Liver (tissue), 9 donors: ENCODE results near the gene CD28. TPM values are rescaled to one million over a fixed set of nuclear protein-coding genes. Genes with fewer than 3 reads are reported as not detected.

Source experiments
- DNase-seq: peaks from one replicate; pipeline ENCODE4 v3.0.0-alpha.2; 2017; ENCODE audit warnings: low spot score
- H3K27ac ChIP-seq, 2 donors: one replicate each; pipeline ENCODE4 v1.7.0; 2013; ENCODE audit warnings: inconsistent platforms in 2 of 2, low read length in 2 of 2, control low read depth in 1 of 2, low read depth in 1 of 2, mild to moderate bottlenecking in 1 of 2
- H3K27me3 ChIP-seq, 4 donors: one replicate each; pipeline versions ENCODE4 v1.6.1 to v1.7.0; 2013; ENCODE audit warnings: low read length in 3 of 4, inconsistent platforms in 1 of 4, mild to moderate bottlenecking in 1 of 4, moderate library complexity in 1 of 4; ENCODE audit not compliant: control insufficient read depth in 4 of 4, insufficient read depth in 4 of 4
- H3K36me3 ChIP-seq, 4 donors: one replicate each; pipeline versions ENCODE4 v1.6.1 to v1.7.0; 2013; ENCODE audit warnings: low read length in 3 of 4, mild to moderate bottlenecking in 3 of 4, low read depth in 1 of 4, moderate library complexity in 1 of 4; ENCODE audit not compliant: control insufficient read depth in 4 of 4, insufficient read depth in 3 of 4
- H3K4me1 ChIP-seq, 4 donors: one replicate each; pipeline versions ENCODE4 v1.6.1 to v1.7.0; 2013; ENCODE audit warnings: low read length in 3 of 4, mild to moderate bottlenecking in 3 of 4, moderate library complexity in 1 of 4; ENCODE audit not compliant: control insufficient read depth in 4 of 4, insufficient read depth in 4 of 4
- H3K4me3 ChIP-seq, 3 donors: one replicate each; pipeline versions ENCODE4 v1.6.1 to v1.7.0; 2013; ENCODE audit warnings: low read length in 3 of 3, control low read depth in 1 of 3, low read depth in 1 of 3, mild to moderate bottlenecking in 1 of 3
- H3K9ac ChIP-seq, 2 donors: one replicate each; pipeline ENCODE4 v1.7.0; 2013; ENCODE audit warnings: low read length in 2 of 2, mild to moderate bottlenecking in 2 of 2, moderate library complexity in 2 of 2, control low read depth in 1 of 2, low read depth in 1 of 2
- H3K9me3 ChIP-seq, 4 donors: one replicate each; pipeline versions ENCODE4 v1.6.1 to v1.7.0; 2013; ENCODE audit warnings: low read length in 3 of 4; ENCODE audit not compliant: control insufficient read depth in 4 of 4
- ATF3 ChIP-seq: IDR thresholded peaks from 2 replicates; pipeline ENCODE4 v1.6.1; 2016; ENCODE audit warnings: antibody characterized with exemption
- CTCF ChIP-seq: fragments of 150-350 bp; IDR thresholded peaks from 2 replicates; pipeline ENCODE4 v1.5.1; 2017; ENCODE audit warnings: improper control_type of control experiment, low read depth, low read length; ENCODE audit not compliant: missing input control
- EGR1 ChIP-seq, 2 donors: IDR thresholded peaks; 2 replicates each; pipeline ENCODE4 v1.6.1; 2016 to 2018; ENCODE audit warnings: antibody characterized with exemption in 2 of 2, low read depth in 2 of 2
- FOXA1 ChIP-seq: IDR thresholded peaks from 2 replicates; pipeline ENCODE4 v1.6.1; 2016; ENCODE audit warnings: antibody characterized with exemption
- GABPA ChIP-seq, 2 donors: IDR thresholded peaks in 1 of 2; conservative IDR thresholded peaks in 1 of 2; 2 replicates each; pipeline ENCODE4 v1.6.1; 2016; ENCODE audit warnings: antibody characterized with exemption in 2 of 2, mild to moderate bottlenecking in 1 of 2, moderate library complexity in 1 of 2
- HNF4A ChIP-seq, 2 donors: conservative IDR thresholded peaks; 2 replicates each; pipeline ENCODE4 v1.6.1; 2016; ENCODE audit warnings: antibody characterized with exemption in 2 of 2, mild to moderate bottlenecking in 2 of 2
- HNF4G ChIP-seq: IDR thresholded peaks from 2 replicates; pipeline ENCODE4 v1.6.1; 2016; ENCODE audit warnings: antibody characterized with exemption
- JUND ChIP-seq, 2 donors: IDR thresholded peaks; 2 replicates each; pipeline ENCODE4 v1.6.1; 2016; ENCODE audit warnings: antibody characterized with exemption in 2 of 2
- NR2F2 ChIP-seq: IDR thresholded peaks from 2 replicates; pipeline ENCODE4 v1.6.1; 2016; ENCODE audit warnings: antibody characterized with exemption
- RAD21 ChIP-seq, 2 donors: IDR thresholded peaks; 2 replicates each; pipeline ENCODE4 v1.6.1; 2016; ENCODE audit warnings: antibody characterized with exemption in 2 of 2, mild to moderate bottlenecking in 2 of 2
- REST ChIP-seq: IDR thresholded peaks from 2 replicates; pipeline ENCODE4 v1.6.1; 2016; ENCODE audit warnings: antibody characterized with exemption, mild to moderate bottlenecking
- RXRA ChIP-seq, 2 donors: IDR thresholded peaks; 2 replicates each; pipeline ENCODE4 v1.6.1; 2017 to 2018; ENCODE audit warnings: antibody characterized with exemption in 2 of 2, mild to moderate bottlenecking in 1 of 2
- YY1 ChIP-seq: IDR thresholded peaks from 2 replicates; pipeline ENCODE4 v1.6.1; 2016; ENCODE audit warnings: antibody characterized with exemption, mild to moderate bottlenecking
- ZBTB33 ChIP-seq: IDR thresholded peaks from 2 replicates; pipeline ENCODE4 v1.6.1; 2016; ENCODE audit warnings: antibody characterized with exemption
- WGBS: extraction: QIAGEN DNeasy Blood & Tissue Kit; methylation state at CpG from one replicate; pipeline ENCODE4 v1.1.7; 2013; 5-methylcytosine and 5-hydroxymethylcytosine counted together
- polyA plus RNA-seq, 2 donors: library from polyadenylated mRNA; stranded (reverse) in 1 of 2; unstranded in 1 of 2; fragments of 200-250 nt in 1 of 2; fragments of >200 nt in 1 of 2; fragmentation: Nextera tagmentation in 1 of 2; extraction: Ambion mirVana in 1 of 2; gene quantifications; one replicate each; pipeline versions ENCODE4 v1.2.1 to v1.2.3, GENCODE V29; 2013 to 2015
- total RNA-seq, 2 donors: library from RNA; depleted of rRNA; stranded (reverse); fragments of >200 nt; gene quantifications; one replicate each; pipeline ENCODE4 v1.2.3, GENCODE V29; 2014
- donor health status: healthy.
- donor health status: healthy.
- donor health status: healthy.
- donor health status: healthy.
- donor health status: healthy.

The CD28 gene
- total and polyA plus RNA-seq, 4 donors, result 0.08 to 0.93 (median 0.33) TPM

- TF ChIP-seq HNF4A (conservative IDR thresholded peaks at IDR 0.05) (no peak), RAD21 (IDR thresholded peaks at IDR 0.05) (no peak), RXRA (IDR thresholded peaks at IDR 0.05) (no peak), CTCF (no peak), JUND (IDR thresholded peaks at IDR 0.05) (no peak)
Measured at GRCh38 chr2:203745267-203745666, 38.8 kb downstream of the CD28 start (continued).

GRCh38 chr2:203748331-203749126 is 42.1 kb downstream of the CD28 start:
- Histone ChIP-seq H3K9me3 (no peaks in the 10 kb centered on the region), H3K27me3 (no peaks in the 10 kb centered on the region), H3K36me3 (no peaks in the 10 kb centered on the region), H3K4me1 (no peaks in the 10 kb centered on the region), H3K9ac (no peak overlapping the region), H3K27ac (no peak overlapping the region), H3K4me3 (no peak overlapping the region)
- no peak for TF ChIP-seq FOXA1
- 95% methylated on average over 4 of the region's 4 CpGs for WGBS
- DNase-seq, result no peak

GRCh38 chr2:203750346-203751068 is 44.1 kb downstream of the CD28 start:
- Histone ChIP-seq H3K9ac (no peak overlapping the region), H3K27ac (no peak overlapping the region), H3K4me1 (no peaks in the 10 kb centered on the region), H3K27me3 (no peaks in the 10 kb centered on the region), H3K36me3 (no peaks in the 10 kb centered on the region), H3K4me3 (no peak overlapping the region), H3K9me3 (no peaks in the 10 kb centered on the region)
- whole genome bisulfite sequencing, result 80% methylated on average over 6 of the region's 6 CpGs
- DNase-seq, result no peak
- TF ChIP-seq RXRA (IDR thresholded peaks at IDR 0.05) (no peak), RAD21 (IDR thresholded peaks at IDR 0.05) (no peak), REST (no peak), EGR1 (IDR thresholded peaks at IDR 0.05; ENCODE audit: low read depth in 2 of 2) (no peak), HNF4A (conservative IDR thresholded peaks at IDR 0.05) (no peak), HNF4G (no peak), NR2F2 (no peak), CTCF (no peak), YY1 (no peak), ZBTB33 (no peak), ATF3 (no peak), GABPA (IDR thresholded peaks at IDR 0.05 in 1 of 2, conservative IDR thresholded peaks at IDR 0.05 in 1 of 2) (no peak)
